ENCODE measurements around the gene P2RX7. TPM values are rescaled to one million over a fixed set of nuclear protein-coding genes. Genes with fewer than 3 reads are reported as not detected.

Gene P2RX7
- total and polyA plus RNA-seq, 9 of the 15 experiments (the other 6 are each of a cell fraction or from before 2014, with no cell fraction given) = 0.04 to 0.65 (median 0.30) TPM

DNA sequence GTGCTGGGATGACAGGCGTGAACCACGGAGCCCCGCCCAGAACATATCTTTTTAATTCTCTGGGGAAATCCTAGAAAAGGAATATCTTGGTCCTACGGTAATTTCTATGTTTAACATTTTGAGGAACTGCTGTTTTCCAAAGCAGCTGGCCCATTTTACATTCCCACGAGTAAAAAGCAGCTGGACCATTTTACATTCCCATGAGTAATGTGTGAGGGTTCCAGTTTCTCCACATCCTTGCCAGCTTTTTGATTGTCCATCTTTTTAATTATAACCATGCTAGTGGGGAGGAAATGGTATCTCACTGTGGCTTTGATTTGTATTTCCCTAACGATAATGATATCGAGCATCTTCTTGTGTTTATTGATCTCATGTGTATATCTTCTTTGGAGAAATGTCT is 72.8 kb downstream of the P2RX7 start:
- H3K79me2 ChIP-seq (ENCODE audit: control insufficient read depth, insufficient read depth, low read length) = peaks cover 4% of the 10 kb centered on the region; the same call in 2 of the 3 replicates
- no peaks in the 10 kb centered on the region for H3K9me1 ChIP-seq (ENCODE audit: control insufficient read depth, insufficient read depth, low read length)
- H3K9me3 ChIP-seq (replicated peaks; ENCODE audit: control insufficient read depth, insufficient read depth, low read depth, low read length) = no peaks in the 10 kb centered on the region
- DNase-seq (ENCODE audit: extremely low read depth in 1 of 4, low spot score in 3 of 4) = no peak
- no peak for ATAC-seq
- CTCF ChIA-PET (ENCODE audit: low intra/inter-chr PET ratio) = no interaction called here
- no peaks in the 10 kb centered on the region for H4K20me1 ChIP-seq (replicated peaks; ENCODE audit: control insufficient read depth, insufficient read depth, low read length)
- TF ChIP-seq, protein P1, sequence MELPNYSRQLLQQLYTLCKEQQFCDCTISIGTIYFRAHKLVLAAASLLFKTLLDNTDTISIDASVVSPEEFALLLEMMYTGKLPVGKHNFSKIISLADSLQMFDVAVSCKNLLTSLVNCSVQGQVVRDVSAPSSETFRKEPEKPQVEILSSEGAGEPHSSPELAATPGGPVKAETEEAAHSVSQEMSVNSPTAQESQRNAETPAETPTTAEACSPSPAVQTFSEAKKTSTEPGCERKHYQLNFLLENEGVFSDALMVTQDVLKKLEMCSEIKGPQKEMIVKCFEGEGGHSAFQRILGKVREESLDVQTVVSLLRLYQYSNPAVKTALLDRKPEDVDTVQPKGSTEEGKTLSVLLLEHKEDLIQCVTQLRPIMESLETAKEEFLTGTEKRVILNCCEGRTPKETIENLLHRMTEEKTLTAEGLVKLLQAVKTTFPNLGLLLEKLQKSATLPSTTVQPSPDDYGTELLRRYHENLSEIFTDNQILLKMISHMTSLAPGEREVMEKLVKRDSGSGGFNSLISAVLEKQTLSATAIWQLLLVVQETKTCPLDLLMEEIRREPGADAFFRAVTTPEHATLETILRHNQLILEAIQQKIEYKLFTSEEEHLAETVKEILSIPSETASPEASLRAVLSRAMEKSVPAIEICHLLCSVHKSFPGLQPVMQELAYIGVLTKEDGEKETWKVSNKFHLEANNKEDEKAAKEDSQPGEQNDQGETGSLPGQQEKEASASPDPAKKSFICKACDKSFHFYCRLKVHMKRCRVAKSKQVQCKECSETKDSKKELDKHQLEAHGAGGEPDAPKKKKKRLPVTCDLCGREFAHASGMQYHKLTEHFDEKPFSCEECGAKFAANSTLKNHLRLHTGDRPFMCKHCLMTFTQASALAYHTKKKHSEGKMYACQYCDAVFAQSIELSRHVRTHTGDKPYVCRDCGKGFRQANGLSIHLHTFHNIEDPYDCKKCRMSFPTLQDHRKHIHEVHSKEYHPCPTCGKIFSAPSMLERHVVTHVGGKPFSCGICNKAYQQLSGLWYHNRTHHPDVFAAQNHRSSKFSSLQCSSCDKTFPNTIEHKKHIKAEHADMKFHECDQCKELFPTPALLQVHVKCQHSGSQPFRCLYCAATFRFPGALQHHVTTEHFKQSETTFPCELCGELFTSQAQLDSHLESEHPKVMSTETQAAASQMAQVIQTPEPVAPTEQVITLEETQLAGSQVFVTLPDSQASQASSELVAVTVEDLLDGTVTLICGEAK (IDR thresholded peaks at IDR 0.05) = no peak
- TF ChIP-seq, protein P1 (CRISPR knock-in tag; IDR thresholded peaks at IDR 0.05) = no peak
- TF ChIP-seq, protein P2, sequence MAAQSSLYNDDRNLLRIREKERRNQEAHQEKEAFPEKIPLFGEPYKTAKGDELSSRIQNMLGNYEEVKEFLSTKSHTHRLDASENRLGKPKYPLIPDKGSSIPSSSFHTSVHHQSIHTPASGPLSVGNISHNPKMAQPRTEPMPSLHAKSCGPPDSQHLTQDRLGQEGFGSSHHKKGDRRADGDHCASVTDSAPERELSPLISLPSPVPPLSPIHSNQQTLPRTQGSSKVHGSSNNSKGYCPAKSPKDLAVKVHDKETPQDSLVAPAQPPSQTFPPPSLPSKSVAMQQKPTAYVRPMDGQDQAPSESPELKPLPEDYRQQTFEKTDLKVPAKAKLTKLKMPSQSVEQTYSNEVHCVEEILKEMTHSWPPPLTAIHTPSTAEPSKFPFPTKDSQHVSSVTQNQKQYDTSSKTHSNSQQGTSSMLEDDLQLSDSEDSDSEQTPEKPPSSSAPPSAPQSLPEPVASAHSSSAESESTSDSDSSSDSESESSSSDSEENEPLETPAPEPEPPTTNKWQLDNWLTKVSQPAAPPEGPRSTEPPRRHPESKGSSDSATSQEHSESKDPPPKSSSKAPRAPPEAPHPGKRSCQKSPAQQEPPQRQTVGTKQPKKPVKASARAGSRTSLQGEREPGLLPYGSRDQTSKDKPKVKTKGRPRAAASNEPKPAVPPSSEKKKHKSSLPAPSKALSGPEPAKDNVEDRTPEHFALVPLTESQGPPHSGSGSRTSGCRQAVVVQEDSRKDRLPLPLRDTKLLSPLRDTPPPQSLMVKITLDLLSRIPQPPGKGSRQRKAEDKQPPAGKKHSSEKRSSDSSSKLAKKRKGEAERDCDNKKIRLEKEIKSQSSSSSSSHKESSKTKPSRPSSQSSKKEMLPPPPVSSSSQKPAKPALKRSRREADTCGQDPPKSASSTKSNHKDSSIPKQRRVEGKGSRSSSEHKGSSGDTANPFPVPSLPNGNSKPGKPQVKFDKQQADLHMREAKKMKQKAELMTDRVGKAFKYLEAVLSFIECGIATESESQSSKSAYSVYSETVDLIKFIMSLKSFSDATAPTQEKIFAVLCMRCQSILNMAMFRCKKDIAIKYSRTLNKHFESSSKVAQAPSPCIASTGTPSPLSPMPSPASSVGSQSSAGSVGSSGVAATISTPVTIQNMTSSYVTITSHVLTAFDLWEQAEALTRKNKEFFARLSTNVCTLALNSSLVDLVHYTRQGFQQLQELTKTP (IDR thresholded peaks at IDR 0.05; ENCODE audit: low read depth in 1 of 2, partially characterized antibody in 2 of 2) = peak in 1 of 2 experiments; percentile 59
- peak; percentile 19; the same call in 1 of the 2 replicates for TF ChIP-seq SPI1 (IDR thresholded peaks at IDR 0.05; ENCODE audit: borderline replicate concordance, low read depth, low read length)
- no peak overlapping the region for H3K9ac ChIP-seq (ENCODE audit: insufficient read depth in 1 of 2, low read depth in 2 of 2, low read length in 2 of 2)
- no peak overlapping the region for H2AFZ ChIP-seq (ENCODE audit: low read depth, low read length)
- no peaks in the 10 kb centered on the region for H3K27me3 ChIP-seq (ENCODE audit: control insufficient read depth in 2 of 2, insufficient read depth in 2 of 2, low read length in 2 of 2)
- intact Hi-C loops (cut with micrococcal nuclease) = loop anchor here (5.0 kb wide), 1 partner anchor 93 kb away; no protein-coding TSS in a partner anchor
- in situ Hi-C loops (cut with MboI) = loop anchor here (5.0 kb wide), 1 partner anchor 88 kb away; no protein-coding TSS in a partner anchor
- H3K4me3 ChIP-seq = no peak overlapping the region
- BruUV-seq (replicated peaks) = no TSS peak
- no peaks in the 10 kb centered on the region for H3K36me3 ChIP-seq (ENCODE audit: control insufficient read depth, insufficient read depth, low read length)
- no peak overlapping the region for H3K4me2 ChIP-seq (ENCODE audit: insufficient read depth, low read length)
- no peak overlapping the region for H3K27ac ChIP-seq (ENCODE audit: extremely low read depth, low read depth, low read length)
- POLR2A ChIA-PET = no interaction called here
- WGBS (ENCODE audit: insufficient coverage, low coverage, missing lambda C conversion rate) = 82% methylated on average over 7 of the region's 7 CpGs
- FAIRE-seq = no peak
- H3K4me1 ChIP-seq (replicated peaks in 1 of 2; ENCODE audit: control insufficient read depth in 2 of 2, insufficient read depth in 2 of 2, low read length in 2 of 2) = peaks cover 18 to 23% of the 10 kb centered on the region in 2 experiments
